GM19468 (cell line): Measurements from ENCODE around the gene CFHR3.
A peak's percentile ranks its signal among the peaks of the same experiment; 100 is the strongest.

Experiments used
- ATAC-seq: cut with Tn5 transposase; IDR thresholded peaks from one replicate; pipeline ENCODE4 v1.9.1; 2021; ENCODE audit warnings: mild to moderate bottlenecking, moderate library complexity, moderate number of reproducible peaks; ENCODE audit not compliant: unreplicated experiment; ENCODE audit errors: extremely low read depth

Gene CFHR3

DNA sequence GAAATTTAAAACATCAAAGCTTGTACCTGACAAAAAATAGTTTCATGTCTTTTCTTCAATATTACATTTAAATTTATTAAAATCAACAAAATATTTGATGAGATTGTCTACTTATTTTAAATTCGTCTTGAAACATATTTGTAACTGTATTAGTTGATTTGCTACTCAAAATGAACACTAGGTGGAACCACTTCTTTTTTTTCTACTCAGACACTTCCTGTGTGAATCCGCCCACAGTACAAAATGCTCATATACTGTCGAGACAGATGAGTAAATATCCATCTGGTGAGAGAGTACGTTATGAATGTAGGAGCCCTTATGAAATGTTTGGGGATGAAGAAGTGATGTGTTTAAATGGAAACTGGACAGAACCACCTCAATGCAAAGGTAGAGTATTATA is 53.2 kb downstream of the CFHR3 start:
- ATAC-seq = peak; percentile 46
